Embryonic facial prominence (tissue), 1 donor: ENCODE results near the gene FRMD8.
A peak's percentile ranks its signal among the peaks of the same experiment; 100 is the strongest.
"Not testable (repeated sequence)": the region's sequence is repeated elsewhere in the genome, so short reads cannot be mapped to it uniquely, and the experiment has no call there.

Experiments used
- DNase-seq: peaks from one replicate; pipeline ENCODE4 v3.0.0-alpha.2; 2016; ENCODE audit errors: extremely low spot score

The FRMD8 gene

DNA sequence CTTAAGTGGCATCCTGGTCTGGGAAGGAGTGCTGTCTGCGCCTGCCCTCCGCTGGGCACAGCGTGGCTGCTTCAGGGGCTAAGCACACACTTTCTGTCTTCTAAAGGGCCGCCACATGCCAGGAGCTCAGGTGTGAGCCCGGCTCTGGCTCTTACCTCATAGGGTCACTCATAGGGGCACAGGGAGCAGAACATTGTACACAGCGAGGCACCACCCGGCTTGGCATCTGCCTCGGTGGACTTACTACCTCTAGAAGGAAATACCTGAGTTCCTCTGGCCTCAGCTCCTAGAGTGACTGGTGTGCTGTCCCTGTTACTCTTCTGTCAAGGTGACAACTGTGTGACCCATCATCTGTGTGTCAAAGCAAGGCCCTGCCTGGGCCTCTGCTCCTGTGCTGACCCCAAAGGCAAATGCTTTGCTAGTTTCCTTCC is 49.6 kb downstream of the FRMD8 start:
- no peak for DNase-seq

DNA sequence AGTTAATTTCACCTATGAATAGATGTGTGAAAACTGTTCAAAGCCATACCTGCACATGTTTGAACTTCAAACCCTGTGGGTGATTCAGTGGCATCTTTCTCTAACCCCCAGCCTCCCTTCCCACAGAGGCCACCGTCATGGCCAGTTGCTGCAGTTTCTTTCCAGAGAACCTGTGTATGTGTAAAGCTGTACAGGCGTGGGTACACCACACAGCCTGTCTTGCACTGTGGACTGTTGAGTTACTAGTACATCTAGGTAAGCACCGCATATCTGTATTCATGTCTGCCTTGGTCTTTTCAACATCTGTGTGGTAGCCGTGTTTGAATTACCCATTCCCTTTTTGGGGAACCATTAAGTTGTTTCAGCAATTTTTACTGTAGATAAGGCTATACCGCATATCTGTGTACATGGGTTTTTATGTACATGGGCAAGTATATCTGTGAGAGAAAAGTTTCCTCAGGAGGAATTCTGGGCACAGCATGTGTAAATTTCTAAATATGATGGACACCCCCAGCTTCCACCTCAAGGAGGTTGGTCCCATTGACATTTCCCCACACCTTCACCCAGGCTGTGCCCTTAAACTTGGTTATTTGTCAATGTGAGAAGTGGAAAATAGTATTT is 50.1 kb downstream of the FRMD8 start:
- no peak for DNase-seq

DNA sequence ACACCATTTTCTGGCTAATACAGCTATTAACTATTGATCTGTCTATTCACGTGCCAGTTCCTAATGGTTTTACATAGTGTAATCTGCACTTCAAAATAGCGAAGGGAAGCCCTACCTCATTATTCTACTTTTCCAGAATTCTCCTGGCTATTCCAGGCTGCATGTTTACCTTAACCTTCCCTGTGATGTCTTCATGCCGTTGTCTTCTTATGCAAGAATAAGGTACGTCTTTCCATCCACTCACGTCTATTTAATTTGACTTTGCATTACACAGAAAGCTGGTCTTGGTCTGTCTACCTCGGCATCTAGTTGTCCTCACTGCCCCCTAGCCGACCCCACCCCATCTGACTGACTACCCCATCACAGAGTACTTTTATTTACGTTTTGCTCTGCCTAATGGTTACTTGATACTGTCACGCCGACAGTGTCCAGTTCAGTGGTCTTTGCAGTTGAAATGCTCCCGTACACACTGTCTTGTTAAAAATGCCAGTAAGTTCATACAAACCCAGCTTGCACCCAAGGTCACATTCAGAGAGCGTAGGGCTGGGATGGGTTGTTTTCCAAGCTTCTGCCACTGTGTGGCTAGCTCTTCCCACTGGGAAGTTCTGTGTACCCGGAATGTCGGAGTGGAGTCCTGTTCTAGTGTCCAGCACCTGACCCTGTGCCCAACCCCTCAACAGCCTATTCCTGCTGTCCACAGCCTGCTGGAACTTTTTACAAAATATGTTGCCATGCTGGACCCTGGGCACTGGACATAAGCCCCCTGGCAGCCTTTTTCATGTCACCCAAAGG is 51.2 kb downstream of the FRMD8 start:
- DNase-seq = no peak

DNA sequence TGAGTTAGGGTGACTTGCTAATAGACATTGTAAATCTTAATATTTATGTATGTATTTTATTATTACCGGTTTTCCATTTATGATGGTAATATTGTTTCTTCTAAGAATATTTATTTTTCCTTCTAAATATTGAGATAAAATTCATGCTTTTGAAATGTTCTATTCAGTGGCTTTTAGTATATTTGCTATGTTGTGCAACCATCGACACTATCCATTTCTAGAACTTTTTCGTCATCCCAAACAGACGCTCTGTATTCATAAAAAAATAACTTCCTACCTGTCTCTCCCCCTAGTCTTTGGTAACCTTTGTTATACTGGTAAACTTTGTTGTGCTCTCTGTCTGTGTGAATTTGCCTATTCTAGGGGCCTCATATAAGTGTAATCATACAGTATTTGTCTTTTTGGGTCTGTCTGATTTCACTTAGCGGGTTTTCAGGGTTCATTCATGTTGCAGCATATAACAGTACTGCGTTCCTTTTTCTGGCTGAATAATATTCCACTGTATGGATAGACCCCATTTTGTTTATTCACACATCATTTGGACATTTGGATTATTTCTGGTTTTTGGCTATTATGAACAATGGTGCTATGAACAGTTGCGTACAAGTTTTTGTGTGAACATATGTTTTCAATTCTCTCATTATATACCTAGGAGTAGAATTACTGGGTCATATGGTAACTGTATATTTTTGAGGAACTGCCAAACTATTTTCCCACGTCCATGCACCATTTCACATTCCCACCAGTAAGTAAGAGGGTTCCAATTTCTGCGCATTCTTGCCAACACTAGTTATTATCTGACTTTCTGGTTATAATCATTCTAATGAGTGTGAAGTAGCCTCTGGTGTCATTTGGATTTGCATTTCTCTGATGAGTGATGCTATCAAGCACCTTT is 52.1 kb downstream of the FRMD8 start:
- no peak for DNase-seq

DNA sequence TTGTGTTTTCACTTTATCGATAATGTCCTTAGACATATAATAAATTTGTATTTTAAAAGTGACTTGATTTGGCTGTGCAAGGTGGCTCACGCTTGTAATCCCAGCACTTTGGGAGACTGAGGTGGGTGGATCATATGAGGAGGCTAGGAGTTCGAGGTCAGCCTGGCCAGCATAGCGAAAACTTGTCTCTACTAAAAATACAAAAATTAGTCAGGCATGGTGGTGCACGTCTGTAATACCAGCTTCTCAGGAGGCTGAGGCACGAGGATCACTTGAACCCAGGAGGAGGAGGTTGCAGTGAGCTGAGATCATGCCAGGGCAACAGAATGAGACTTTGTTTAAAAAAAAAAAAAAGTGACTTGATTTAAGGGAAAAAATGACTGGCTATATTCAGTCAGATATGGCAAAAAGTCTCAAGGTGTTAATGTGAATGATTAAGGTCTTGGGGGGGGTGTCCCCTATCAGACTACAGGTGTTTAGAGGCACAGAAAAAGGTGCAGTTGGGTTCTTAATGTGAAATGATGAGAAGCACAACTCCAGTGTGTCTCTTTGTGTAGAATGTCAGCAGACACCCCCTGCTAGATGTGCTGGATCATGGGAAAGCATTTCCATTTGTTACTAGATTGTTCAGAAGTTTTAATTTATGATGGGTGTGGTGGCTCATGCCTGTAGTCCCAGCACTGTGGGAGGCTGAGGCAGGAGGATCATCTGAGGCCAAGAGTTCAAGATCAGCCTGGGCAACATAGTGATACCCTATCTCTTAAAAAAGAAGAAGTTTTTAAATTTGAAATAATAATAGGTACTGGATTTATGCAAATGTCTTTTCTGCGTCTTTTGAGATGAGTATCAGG is 53.1 kb downstream of the FRMD8 start:
- no peak for DNase-seq

DNA sequence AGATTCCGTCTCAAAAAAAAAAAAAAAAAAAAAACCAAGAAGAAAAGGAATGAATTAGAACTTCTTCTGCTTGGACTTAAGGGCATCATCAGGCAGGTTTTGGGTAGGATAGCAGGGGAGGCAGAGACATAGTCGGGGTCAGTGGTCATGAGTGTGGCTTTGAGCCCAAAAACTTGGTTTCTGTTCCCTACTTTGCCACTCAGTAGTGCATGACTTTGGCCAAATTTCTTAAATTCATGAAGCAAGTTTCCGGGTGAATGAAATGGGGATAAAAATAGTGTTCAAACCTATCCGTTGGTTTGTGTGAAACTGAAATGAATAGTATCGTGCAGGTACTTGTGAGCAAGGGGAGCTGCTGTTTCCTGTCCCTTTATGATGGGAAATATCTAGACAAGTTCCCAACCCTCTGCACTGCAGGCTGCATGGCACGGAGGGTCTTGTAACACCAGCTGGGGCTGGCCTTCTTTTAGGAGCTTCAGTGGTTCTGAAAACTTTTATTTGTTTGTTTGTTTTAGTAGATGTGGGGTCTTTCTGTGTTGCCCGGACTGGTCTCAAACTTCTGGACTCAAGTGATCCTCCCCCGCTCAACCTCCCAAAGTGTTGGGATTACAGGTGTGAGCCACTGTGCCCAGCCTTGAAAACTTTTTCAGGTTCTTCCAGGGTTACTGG is 54.5 kb downstream of the FRMD8 start:
- DNase-seq = no peak

DNA sequence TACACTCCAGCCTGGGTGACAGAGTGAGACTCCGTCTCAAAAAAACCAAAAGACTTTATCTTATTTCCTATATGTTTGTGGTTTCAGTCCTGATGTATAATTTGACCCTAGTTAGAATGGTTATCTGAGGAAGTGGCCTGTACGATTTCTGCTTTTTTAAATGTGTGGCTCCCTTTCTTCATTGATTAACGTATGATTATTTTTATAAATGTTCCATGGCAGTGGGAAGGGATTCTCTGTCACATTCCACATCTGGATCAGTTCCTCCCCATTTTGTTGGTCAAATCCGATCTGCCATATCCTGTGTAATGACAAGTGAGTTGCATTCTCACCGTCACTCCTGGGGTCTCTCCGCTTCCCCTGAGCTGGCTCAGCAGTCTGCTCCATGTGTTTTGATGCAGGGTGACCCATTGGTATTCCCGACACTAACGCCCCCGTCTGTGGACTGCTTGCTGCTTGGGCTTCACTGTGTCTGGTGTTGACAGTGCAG is 56.5 kb downstream of the FRMD8 start:
- no peak for DNase-seq

DNA sequence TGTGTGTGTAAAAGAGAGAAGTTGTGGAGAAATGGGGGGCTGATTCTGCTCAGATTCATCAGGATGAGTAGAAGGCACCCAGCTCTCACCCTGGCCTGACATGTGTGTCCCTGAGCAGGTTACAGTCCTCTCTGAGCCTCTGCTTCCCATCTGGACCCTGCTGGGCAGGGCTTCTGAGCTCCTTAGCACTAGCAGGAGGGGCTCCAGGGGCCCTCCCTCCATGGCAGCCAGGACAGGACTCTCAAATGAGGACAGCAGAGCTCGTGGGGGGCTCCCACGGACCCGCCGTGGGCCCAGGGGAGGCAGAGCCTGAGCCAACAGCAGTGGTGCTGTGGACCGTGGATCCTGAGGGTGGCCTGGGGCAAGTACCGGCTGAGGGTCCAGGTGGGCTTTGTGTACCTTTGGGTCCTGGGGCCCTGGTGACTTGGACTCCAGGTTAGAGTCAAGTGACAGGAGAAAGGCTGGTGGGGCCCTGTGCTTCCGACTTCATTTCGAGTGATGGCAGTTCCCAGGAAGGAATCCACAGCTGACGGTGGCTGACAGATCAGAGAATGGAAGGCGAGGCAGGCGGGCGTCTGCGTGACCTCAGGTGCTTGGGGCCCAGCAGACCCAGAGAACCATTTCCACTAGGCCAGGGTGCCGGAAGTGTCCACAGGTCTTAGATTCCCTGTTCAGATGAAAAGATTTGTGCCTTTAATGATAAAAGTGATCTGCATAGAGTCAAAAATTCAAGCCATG is 58.0 kb downstream of the FRMD8 start:
- DNase-seq = no peak

DNA sequence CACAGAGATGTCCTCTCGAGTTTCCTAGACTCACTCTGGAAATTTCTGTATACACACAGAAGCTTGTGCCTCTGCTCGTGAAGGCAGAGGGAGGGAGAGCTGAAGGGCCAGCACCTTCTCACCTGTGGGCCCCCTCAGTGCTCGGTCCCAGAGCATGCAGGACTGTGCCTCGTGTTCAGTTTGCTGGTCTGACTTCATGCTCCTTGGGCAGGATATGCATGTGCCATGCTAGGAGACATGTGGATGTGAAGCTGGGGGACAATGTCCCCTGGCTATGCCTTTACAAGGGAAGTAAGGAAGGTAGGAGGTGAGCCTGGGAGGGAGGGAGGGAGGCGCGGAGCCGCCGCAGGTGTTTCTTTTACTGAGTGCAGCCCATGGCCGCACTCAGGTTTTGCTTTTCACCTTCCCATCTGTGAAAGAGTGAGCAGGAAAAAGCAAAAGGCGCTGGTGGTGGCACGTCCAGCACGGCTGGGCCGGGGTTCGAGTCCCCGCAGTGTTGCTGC is 58.7 kb downstream of the FRMD8 start:
- no peak for DNase-seq

DNA sequence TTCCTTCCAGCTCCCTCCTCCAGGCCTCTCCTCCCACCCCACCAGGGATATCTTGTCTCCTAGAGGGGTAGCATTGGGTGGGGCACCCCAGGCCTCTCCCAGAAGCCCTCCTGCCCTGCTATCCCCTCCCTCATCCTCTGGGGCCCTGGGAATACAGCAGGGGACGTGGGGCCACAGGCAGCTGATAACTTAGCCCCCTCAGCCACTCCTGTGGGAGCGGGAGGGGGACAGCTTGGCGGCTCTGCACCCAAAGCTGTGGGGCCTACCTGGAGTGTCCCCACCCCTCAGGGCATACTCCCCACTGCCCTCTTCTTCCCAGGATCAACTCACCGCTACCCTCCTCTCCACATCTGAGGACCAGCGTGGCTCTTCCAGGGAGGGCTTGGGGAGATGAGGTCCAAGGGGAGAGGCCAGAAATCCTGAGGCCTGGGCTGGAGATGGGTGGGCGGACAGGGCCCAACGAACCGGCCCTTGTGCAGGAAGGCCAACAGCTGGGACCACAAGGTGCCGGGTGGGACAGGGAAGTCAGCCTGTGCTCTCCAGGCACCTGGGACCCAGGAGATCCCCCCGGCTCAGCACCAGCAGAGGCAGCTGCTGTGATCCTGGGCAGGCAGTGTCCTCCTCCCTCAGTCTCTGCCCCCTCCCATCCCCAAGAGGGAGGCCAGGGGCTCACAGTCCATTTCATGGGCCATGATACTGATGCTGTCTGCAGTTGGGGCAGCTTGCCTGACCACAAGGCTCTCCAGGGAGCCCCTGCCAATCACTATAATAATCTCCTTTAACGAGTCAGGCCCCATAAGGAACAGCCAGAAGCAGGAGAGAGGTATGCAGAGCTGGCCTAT is 59.4 kb downstream of the FRMD8 start:
- no peak for DNase-seq

DNA sequence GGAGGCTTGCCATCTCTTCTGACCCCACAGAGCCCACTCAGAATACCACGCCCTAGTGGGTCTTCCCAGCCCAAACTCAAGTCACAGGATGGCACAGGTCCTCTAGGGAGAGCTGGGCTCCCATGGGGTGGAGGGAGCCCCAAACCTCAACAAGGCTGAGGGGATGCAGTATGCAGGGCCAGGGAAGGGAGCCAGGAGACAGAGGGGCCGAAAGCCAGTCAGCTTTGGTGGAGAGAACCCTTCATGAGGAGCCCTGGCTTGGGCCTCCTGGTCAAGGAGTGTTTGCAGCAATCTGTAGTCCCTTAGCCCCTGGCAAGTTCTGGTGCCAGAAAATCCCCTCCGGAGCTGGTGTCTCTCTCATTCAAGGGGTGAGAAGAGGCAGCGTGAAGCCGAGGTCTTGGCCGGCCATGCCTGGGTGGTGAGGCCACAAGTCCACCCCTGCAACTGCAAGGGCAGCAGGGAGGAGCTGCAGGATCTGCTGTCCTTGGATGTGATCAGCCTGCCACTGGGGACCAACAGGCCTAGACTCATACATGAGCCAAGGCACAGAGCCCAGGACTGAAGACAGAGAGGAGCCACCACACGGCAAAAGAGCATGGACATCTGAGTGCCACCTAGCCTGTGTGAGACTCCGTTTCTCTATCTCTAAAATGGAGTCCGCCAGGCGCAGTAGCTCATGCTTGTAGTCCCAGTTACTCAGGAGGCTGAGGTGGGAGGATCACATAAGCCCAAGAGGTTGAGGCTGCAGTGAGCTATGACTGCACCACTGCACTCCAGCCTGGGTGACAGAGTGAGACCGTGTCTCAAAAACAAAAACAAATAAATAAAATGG is 60.2 kb downstream of the FRMD8 start:
- no peak for DNase-seq

DNA sequence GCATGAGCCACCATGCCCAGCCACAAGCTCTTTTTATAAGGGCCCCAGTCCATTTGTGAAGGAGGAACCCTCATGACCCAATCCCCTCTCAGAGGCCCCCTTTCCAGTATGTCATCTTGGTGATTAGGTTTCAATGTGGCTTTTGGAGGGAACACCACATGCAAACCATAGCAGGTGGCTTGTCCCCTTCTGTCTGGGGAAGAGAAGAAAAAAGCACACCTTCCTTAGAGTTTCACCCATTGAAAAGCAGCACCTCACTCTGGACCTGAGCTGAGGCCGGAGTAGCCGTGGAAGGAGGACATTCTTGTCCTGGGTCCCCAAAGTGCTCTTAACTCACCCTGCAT is 61.6 kb downstream of the FRMD8 start:
- DNase-seq = no peak

DNA sequence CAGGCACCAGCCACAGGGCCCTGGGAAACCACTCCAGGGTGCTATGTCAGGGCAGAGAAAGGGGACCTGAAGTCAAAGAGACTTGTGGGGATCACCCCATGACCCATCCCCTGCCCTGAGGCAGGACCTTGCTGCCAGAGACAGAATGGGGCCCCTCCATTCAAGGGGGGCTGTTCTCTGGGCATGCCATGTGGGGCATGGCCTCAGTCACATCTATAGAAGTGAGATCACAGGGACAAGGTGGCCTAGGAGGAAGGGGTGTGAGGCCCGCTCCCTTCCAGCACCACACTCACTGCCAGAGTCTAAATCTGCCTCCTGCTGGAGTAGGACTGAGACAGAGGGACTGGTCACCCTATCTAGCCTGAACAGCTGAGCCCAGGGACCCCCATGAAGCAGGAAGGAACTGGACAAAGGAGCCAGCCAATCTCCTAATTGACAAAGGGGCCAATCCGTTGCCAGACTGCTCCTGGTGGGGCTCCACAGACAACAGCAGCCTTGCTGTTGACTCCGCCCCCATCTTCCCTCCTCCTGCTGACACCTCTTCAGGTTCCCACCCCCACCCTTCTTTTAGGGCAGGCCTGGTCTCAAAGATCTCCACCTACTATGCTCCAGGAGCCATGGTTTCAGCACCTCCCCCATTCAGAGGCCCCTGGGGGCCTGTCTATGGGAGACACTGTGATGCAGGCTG is 62.1 kb downstream of the FRMD8 start:
- no peak for DNase-seq

DNA sequence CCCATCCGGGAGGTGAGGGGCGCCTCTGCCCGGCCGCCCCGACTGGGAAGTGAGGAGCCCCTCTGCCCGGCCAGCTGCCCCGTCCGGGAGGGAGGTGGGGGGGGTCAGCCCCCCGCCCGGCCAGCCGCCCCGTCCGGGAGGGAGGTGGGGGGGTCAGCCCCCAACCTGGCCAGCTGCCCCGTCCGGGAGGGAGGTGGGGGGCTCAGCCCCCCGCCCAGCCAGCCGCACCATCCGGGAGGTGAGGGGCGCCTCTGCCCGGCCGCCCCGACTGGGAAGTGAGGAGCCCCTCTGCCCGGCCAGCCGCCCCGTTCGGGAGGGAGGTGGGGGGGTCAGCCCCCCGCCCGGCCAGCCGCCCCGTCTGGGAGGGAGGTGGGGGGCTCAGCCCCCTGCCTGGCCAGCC is 64.9 kb downstream of the FRMD8 start:
- DNase-seq = not testable (repeated sequence)

DNA sequence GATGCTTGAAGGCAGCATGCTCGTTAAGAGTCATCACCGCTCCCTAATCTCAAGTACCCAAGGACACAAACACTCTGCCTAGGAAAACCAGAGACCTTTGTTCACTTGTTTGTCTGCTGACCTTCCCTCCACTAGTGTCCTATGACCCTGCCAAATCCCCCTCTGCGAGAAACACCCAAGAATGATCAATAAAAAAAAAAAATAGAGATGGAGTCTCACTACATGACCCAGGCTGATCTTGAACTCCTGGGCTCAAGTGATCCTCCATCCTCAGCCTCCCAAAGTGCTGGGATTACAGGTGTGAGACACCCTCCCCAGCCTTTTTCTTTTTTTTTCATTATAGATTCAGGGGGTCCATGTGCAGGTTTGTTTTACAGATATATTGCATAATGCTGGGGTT is 65.8 kb downstream of the FRMD8 start:
- DNase-seq = not testable (repeated sequence)

DNA sequence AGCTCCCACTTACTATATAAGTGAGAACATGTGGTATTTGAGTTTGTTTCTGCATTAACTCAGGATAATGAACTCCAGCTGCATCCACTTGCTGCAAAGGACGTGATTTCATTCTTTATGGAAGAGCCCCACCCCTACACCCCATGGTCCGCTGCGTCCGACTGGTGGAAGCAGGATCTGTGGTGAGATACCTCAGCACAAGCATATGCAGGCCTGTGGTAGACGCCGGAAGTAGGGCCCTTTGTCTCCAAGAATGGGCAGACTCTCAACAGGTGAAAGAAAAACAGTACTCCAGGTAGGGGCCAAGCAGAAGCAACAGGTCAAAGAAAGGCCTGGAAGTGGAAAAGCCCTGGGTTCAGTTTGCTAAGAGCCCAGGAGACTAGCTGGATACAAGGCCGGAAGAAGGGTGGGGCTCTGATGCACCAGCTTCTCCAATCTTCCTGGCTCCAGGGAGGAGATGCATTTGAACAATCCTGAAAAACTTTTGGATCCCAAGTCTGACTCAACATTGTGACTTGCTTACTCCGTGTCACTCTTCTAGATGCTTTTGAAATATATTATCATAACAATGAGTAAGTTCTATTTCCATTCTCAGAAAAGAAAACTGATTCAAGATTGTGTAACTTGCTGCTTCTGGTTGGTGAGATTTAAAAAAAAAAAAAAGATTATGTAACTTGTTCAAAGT is 66.5 kb downstream of the FRMD8 start:
- peak; percentile 62 for DNase-seq

DNA sequence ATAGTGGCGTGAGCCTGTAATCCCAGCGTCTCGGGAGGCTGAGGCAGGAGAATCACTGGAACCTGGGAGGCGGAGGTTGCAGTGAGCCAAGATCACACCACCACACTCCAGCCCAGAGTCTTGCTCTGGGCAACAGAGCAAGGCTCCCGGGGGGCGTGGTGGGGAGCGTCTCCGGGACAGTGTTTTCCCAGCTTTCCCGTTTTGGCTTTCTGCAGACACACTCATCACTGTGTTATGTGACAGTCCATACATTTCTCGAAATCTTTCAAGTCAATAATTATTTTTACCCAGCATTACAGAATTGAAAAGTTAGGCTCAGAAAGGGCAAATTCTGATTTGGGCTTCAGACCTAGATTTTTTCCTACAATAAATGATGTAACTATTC is 67.9 kb downstream of the FRMD8 start:
- no peak for DNase-seq
